ENCODE measurements around the gene UBC.
"Not testable (repeated sequence)": the region's sequence is repeated elsewhere in the genome, so short reads cannot be mapped to it uniquely, and the experiment has no call there.

UBC gene

DNA sequence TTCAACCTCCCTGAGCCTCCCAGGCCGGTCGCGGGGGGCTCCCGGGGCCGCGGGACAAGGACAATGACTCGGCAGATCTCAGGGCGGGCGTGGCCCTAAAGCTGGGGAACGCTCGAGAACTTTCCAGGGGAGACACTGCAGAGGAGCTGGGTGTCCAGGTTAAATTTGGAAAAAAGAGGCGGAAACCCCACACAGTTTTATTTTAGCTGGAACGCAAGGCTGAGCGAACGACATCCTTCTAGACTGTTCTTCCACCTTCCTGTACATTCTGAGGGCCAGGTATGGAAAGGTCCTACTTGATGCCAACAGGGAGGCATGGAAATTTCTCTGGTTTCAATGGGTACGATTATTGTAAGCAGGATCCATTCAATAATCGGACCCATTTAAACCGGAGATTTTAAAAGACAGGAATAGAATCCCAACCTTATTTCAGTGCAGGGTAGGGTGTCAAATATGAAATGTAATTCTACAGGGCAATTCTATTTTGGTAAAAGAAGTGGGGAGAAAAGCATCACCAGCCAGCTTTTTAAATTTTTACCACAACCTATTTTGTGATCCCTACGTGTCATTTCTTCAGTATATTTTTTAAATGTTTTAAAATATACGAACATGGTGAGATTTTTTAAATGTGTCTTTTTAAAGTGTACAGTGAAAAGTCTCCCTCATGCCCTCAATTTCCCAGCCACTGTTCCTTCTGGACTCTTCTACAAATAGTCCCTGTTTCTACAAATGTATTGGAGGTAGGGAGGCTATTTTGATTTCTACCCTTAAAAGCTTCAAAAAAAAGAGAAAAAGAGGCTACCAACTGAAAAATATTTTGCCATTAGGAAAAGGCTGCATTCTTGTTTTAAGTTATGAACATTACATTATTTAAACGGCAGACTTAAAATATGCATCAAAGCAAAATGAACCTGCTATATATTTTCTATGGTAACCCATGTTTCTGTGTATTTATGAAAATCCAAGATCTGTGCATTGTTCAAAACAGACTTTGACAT is 1.1 kb upstream of the UBC start:
- DNase-seq (ENCODE audit: low spot score): peak; percentile 24

DNA sequence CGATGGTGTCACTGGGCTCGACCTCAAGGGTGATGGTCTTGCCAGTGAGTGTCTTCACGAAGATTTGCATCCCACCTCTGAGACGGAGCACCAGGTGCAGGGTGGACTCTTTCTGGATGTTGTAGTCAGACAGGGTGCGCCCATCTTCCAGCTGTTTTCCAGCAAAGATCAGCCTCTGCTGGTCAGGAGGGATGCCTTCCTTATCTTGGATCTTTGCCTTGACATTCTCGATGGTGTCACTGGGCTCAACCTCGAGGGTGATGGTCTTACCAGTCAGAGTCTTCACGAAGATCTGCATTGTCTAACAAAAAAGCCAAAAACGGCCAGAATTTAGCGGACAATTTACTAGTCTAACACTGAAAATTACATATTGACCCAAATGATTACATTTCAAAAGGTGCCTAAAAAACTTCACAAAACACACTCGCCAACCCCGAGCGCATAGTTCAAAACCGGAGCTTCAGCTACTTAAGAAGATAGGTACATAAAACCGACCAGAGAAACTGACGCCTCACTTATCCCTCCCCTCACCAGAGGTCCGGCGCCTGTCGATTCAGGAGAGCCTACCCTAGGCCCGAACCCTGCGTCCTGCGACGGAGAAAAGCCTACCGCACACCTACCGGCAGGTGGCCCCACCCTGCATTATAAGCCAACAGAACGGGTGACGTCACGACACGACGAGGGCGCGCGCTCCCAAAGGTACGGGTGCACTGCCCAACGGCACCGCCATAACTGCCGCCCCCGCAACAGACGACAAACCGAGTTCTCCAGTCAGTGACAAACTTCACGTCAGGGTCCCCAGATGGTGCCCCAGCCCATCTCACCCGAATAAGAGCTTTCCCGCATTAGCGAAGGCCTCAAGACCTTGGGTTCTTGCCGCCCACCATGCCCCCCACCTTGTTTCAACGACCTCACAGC is 717 bp downstream of the UBC start:
- DNase-seq (ENCODE audit: low spot score): no peak

DNA sequence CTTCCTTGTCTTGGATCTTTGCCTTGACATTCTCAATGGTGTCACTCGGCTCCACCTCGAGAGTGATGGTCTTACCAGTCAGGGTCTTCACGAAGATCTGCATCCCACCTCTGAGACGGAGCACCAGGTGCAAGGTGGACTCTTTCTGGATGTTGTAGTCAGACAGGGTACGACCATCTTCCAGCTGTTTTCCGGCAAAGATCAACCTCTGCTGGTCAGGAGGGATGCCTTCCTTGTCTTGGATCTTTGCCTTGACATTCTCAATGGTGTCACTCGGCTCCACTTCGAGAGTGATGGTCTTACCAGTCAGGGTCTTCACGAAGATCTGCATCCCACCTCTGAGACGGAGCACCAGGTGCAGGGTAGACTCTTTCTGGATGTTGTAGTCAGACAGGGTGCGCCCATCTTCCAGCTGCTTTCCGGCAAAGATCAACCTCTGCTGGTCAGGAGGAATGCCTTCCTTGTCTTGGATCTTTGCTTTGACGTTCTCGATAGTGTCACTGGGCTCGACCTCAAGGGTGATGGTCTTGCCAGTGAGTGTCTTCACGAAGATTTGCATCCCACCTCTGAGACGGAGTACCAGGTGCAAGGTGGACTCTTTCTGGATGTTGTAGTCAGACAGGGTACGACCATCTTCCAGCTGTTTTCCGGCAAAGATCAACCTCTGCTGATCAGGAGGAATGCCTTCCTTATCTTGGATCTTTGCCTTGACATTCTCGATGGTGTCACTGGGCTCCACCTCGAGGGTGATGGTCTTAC is 1.7 kb downstream of the UBC start:
- DNase-seq (ENCODE audit: low spot score): not testable (repeated sequence)

DNA sequence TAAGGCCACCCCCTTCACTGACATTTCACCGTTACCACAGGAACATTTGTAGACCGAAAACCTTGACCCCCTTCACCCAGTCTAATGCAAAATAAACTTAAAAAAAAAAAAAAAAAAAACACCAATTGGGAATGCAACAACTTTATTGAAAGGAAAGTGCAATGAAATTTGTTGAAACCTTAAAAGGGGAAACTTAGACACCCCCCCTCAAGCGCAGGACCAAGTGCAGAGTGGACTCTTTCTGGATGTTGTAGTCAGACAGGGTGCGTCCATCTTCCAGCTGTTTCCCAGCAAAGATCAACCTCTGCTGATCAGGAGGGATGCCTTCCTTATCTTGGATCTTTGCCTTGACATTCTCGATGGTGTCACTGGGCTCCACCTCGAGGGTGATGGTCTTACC is 2.9 kb downstream of the UBC start:
- not testable (repeated sequence) for DNase-seq (ENCODE audit: low spot score)

DNA sequence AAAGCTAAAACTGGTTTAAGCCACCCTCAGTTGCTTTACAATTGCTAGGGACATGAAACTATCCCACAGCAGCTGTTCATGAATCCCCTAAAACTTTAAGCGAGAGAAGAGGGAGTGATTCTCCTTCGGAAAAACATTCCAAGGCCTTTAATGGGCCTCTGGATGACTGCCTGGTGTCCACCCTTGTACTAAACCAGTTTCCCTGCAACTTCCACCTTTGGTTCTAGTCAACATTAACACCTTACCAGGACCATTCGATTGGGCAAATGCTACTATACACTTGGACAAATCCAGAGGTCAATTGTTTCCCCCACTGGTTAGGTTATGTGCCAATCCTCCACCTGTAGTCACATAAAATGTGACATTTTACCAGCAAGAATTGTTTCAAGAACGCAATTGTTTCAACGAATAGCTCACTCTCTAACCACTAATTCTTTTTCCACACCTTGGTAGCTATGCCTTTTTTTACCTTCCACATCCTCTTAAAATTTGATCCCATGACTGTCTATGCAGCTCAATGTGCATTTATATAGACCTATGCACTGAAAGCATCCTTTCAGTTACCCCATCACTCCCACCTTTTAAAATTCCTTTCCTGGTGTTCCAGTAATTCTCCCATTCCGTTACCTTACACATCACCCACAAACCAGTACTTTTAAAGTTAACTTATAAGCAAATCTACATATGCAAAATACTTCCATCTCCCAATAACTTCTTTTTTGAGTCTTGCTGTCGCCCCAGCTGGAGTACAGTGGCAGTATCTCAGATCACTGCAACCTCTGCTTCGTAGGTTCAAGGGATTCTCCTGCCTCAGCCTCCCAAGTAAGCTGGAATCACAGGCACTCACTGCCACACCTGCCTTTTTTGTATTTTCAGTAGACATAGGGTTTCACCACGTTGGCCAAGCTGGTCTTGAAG is 3.6 kb downstream of the UBC start:
- peak; percentile 18 for DNase-seq (ENCODE audit: low spot score)

DNA sequence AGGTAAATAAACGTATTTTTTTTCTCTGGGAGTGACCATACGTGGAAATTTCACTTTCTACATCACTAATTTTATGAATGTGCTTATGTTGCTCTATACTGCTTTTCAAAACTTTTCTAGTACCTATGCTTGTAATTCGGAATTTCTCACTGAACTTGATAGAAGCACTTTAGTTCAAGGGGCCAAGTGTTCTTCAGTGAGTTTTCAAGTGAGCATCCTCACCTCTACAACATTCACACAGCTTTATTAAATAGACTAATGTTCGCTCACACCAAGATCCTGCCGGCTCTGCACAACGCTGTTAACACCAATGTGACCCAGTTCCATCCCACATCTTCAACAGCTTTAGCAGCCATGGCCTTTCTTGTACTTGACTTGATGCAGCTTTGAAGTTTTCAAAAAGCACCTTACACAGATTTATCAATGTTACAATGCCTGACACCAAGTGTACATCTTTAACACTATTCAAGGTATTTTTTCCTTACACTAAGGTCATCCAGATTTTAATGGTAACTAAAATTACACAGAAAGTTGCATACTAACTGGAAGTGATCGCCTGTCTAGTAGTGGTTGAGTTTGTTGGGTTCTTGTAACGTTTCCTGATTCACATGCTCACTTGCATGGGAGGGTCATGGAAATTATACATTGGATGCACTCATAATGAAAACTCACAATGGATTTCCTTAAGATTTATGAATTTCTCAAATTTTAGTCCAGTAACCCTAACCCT is 4.5 kb downstream of the UBC start:
- no peak for DNase-seq (ENCODE audit: low spot score)

DNA sequence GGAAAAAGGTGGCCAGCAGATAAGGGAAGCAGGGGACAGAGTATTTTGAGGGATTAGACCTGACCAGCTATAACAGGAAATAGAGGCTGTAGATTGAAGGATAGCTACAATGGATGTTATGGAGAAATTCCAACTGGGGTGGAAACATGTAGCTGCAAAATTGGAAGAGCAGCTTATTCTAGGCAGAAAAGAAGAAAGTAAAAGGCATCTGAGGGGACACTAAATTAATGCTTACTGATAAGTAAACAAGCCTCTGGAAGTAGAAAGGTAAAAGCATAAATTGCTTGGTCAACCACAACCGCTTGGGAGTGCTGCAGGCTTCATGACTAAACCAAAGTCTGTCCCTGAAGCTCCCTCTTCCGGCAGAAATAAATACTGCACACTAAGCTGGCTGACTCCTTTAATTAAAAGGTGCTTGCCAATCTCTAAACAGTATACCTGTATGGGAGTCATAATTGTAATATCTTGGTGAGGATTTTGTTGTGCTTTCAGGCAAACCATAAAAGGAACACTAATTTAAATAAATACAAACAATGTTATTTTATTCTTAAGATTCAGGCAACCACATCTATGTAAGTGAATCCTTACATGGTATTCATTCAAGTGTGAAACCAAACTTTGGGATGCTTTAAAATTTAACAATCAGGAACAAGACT is 7.7 kb downstream of the UBC start:
- DNase-seq (ENCODE audit: low spot score): peak; percentile 78

DNA sequence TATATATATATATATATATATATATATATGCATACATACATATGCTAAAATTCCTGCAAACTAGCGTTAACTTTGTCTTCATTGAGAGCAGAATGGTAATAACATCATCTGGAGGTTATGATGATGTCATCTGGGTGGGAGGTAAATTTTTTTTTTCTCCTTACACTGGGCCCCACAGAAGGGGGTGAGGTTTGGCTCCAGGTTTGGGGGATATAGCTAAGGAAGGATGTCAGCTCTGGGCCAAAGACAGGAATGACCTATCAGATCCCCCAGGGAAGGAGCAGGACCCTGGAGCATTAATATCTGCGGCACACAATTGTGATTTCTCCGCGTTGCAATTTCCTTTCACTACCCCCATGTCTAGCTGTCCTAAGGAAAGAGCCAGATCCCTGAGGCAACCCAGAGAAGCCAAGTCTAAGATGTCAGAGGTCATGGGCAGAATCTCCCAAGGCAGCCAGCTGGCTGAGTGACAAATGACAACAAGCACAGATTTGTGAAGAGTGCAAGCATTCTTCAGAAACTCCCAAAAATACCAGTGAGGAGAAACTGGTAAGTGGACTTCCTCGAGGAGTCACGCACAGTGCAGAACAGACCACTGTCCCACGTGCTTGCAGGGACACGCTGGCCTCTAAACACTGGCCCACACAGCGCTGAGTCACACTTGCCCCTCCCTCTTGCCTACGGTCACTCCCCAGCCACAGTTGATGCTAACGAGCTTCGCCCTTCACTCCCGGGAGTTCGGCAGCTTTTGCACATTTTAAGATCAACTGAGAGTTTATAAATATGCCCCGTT is 9.9 kb downstream of the UBC start:
- DNase-seq (ENCODE audit: low spot score): peak; percentile 94

DNA sequence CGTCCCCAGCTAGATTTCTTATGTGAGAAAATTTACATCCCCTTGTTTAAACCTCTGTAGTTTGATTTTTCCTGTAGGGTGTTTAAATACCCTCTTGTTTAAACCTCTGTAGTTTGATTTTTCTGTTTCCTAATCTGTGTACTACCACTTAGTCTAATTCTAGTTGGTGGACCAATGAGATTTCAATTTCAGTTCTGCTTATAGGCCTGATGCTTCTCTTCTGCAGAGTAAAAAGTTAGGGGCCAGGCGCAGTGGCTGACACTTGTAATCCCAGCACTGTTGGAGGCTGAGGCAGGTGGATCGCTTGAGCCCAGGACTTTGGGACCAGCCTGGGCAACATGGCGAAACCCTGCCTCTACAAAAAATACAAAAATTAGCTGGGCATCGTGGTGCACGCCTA is 11.5 kb downstream of the UBC start:
- DNase-seq (ENCODE audit: low spot score): no peak

DNA sequence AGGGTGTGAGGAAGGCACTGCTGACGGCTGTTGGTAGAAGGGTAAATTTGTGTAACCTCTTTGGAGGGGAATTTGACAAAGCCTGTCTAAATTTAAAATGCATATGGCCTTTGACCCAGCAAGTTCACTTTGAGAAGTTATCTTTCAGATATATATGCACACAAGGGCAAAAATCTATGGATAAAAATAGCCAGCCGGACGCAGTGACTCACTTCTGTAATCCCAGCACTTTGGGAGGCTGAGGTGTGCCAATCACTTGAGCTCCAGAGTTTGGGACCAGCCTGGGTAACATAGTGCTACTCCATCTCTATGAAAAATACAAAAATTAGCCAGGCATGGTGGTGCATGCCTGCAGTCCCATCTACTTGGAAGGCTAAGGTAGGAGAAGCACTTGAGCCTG is 13.4 kb downstream of the UBC start:
- no peak for DNase-seq (ENCODE audit: low spot score)

DNA sequence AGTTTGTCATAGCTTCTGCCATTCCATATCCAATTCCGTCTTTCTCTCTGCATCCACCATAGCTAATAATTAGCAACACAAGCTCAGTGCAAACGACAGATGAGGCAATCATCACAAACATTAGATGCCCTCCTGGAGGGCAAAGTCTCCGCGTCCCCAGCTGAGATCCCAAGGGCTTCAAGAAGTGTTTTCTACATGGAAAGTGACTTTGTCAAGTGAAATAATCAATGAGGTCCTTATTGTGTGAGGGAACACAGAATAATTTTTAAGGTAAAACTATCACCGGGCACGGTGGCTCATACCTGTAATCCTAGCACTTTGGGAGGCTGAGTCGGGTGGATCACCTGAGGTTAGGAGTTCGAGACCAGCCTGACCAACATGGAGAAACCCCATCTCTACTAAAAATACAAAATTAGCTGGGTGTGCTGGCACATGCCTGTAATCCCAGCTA is 14.1 kb downstream of the UBC start:
- DNase-seq (ENCODE audit: low spot score): not testable (repeated sequence)

DNA sequence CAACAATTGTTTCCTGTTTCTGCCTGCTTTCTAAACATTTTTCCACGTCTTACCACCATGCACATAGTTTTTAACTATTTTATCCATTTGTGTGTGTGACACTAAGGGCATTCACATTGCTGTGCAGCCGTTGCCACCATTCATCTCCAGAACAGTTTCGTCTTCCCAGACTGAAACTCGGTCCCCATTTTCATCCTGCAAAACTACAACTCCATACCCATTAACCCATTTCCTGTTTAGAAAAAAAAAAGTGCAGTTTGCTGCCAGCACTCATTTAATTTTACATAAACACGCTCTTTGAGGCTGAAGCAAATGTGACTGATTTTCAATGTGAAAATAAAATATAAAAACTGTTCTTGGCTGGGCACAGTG is 15.5 kb downstream of the UBC start:
- no peak for DNase-seq (ENCODE audit: low spot score)

DNA sequence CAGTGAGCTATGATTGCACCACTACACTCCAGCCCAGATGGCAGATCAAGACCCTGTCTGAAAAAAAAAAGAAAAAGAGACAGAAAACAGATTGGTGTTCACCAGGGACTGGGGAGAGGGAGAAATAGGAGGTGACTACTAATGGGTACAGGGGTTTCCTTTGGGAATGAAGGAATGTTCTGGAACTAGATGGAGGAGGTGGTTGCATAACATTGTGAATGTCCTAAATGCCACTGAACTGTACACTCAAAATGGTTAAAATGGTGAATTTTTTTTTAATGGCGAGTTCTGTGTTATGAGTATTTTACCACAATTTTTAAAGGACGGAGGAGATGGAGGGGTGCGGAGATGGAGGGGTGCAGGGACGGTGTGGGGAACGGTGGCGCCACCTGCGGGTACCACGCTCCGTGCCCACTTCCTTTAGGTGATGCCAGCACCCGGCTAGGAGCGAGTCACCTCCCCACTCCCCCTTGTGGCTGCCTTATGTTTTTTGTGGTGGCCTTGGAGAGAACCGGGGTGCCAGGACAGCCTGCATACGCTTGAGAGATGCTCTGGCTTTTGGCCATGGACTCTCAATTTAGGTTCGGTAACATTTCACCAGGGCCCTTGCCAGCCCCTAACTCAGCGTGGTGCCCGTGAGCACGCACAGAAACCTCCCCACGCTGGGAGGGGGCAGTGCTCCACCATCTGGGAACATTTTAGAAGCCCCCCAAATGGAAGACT is 16.1 kb downstream of the UBC start:
- peak; percentile 57 for DNase-seq (ENCODE audit: low spot score)

DNA sequence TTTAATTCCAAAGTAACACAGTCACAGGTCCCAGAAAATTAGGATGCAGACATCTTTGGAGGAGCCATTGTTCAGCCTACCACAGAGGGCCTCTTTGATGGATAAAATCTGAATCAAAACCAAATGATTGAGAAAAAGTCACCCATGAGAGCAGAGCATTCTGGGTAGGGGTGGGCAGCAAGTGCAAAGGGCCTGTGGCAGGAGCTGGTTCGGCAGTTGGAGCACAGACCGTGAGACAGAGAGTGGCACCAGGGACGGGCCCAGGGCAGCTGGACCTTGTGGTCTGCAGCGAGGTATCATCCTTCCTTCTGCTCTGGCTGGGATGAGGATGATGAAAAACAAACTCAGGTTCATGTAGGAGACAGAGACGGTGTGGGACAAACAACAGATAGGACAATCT is 18.0 kb downstream of the UBC start:
- no peak for DNase-seq (ENCODE audit: low spot score)

DNA sequence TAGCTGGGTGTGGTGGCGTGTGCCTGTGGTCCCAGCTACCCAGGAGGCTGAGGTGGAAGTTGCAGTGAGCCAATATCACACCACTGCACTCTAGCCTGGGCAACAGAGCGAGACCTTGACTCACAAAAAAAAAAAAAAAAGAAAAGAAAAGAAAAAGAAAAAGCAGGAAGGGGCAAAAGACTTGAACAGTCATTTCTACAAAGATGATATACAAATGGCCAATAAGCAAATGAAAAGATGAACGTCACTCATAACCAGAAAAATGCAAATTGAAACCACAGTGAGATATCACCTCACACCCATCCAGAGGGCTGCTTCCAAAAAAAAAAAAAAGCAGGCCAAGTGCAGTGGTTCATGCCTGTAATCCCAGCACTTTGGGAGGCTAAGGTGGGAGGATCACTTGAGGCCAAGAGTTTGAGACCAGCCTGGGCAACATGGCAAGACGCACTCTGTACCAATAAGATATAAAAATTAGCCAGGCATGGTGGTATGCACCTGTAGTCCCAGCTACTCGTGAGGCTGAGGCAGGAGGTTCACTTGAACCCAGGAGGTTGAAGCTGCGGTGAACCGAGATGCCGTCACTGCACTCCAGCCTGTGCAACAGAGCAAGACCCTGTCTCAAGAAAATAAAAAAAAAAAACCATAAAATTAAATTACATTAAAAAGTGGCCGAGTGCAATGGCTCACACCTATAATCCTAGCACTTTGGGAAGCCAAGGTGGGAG is 20.5 kb downstream of the UBC start:
- DNase-seq (ENCODE audit: low spot score): no peak

DNA sequence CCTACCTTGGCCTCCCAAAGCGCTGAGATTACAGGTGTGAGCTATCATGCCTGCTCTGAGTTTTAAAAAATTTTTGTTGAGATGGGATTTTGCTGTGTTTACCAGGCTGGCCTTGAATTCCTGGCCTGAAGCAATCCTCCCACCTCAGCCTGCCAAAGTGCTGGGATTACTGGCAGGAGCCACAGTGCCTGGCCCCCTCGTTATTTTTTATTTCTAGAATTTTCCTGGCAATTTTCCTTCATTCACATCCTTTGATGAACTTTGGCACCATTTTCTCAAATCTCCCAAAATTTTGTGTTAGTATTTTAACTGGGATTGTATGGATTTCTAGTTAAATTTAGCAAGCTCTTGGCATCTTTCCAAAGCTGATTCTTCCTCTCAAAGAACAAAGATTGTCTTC is 26.2 kb downstream of the UBC start:
- no peak for DNase-seq (ENCODE audit: low spot score)

DNA sequence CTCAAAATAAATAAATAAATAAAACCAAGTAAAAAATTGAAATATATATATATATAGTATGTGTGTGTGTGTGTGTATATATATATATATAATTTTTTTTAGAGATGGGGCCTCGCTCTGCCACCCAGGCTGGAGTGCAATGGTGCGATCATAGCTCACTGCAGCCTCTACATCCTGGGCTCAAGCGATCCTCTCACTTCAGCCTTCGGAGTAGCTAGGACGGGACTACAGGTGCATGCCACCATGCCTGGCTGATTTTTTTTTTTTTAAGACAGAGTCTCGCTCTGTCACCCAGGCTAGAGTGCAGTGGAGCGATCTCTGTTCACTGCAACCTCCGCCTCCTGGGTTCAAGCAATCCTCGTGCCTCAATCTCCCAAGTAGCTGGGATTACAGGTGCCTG is 26.7 kb downstream of the UBC start:
- not testable (repeated sequence) for DNase-seq (ENCODE audit: low spot score)
